Measurements from ENCODE around the gene C1orf35. TPM values are rescaled to one million over a fixed set of nuclear protein-coding genes. Genes with fewer than 3 reads are reported as not detected.
A peak's percentile ranks its signal among the peaks of the same experiment; 100 is the strongest.

Gene C1orf35
- total RNA-seq, 1 donor from 2014 or later = 21.9 TPM

DNA sequence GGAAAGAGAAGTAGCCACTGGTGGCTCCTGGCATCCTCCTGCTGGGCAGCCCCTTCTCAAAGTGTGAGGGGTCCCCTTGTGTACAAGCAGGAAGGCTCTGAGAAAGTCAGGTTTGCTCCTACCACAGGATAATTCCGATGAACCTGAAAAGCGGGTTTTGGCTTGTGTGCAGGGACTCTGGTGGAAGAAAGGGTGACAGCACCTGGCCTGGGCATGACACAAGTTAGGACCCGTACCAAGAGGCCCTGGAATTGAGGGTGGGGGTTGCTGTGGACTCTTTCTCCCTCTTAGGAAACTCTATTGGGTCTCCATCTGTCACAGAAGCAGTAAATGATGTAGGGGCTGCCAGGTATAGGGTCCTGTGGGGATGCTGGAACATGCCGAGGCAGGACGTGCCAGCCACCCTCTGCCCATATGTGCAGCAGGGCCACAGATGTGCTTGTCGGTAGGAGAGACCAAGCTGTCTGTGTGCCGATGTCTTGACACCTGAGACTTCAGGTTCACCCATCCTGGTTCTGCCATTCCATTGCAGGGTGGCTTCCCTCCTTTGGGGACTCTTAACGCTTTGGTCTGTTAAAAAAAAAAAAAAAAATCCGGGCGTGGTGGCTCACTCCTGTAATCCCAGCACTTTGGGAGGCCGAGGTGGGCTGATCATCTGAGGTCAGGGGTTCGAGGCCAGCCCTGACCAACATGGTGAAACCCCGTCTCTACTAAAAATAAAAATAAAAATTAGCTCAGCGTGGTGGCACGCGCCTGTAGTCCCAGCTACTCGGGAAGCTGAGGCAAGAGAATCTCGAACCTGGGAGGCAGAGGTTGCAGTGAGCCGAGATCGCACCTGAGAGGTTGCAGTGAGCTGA lies 9.8 kb downstream of the C1orf35 start:
- no peak for DNase-seq
- peaks cover 18% of the 10 kb centered on the region for H3K36me3 Mint-ChIP-seq (ENCODE audit: unreplicated experiment)

DNA sequence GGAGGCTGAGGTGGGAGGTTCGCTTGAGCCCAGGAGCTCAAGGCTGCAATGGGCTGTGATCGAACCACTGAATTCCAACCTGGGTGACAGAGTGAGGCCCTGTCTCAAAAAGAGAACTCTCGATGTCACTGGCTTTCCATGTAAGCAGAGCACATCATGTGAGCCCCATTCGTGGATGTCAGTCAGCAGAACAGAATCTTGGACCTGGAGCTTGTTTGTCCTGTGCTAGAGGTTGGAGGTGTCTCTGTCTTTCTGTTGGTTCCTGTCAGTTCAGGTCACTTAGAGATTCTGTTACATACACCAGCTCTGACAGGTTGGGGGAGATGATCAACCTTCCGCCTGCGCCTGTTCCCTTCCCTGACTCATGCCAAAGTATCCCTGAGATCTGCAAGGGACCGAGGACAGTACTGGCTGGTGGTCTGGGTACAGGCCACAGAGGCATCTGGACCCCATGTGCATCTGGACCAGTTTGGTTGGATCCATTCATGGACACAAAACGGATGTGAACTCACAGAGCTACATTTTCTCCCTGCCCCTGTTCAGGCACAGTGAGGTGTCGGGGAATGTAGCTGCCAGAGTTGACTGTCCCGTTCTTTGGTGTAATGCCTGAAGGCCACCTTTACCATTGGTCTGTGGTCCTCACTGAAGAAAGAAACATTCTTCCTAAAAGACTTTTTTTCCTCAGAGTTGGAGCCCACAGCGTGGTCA lies 10.6 kb downstream of the C1orf35 start:
- Mint-ChIP-seq H3K4me1 (ENCODE audit: low read depth, unreplicated experiment) (peaks cover 26% of the 10 kb centered on the region), H3K27me3 (ENCODE audit: unreplicated experiment) (peaks cover 4% of the 10 kb centered on the region), H3K36me3 (ENCODE audit: unreplicated experiment) (peaks cover 18% of the 10 kb centered on the region), H3K9me3 (ENCODE audit: unreplicated experiment) (peaks cover 10% of the 10 kb centered on the region), H3K27ac (ENCODE audit: unreplicated experiment) (no peak overlapping the region), H3K4me3 (ENCODE audit: unreplicated experiment) (no peak overlapping the region)
- TF ChIP-seq, protein P1, sequence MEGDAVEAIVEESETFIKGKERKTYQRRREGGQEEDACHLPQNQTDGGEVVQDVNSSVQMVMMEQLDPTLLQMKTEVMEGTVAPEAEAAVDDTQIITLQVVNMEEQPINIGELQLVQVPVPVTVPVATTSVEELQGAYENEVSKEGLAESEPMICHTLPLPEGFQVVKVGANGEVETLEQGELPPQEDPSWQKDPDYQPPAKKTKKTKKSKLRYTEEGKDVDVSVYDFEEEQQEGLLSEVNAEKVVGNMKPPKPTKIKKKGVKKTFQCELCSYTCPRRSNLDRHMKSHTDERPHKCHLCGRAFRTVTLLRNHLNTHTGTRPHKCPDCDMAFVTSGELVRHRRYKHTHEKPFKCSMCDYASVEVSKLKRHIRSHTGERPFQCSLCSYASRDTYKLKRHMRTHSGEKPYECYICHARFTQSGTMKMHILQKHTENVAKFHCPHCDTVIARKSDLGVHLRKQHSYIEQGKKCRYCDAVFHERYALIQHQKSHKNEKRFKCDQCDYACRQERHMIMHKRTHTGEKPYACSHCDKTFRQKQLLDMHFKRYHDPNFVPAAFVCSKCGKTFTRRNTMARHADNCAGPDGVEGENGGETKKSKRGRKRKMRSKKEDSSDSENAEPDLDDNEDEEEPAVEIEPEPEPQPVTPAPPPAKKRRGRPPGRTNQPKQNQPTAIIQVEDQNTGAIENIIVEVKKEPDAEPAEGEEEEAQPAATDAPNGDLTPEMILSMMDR (IDR thresholded peaks at IDR 0.05; ENCODE audit: partially characterized antibody, unreplicated experiment) = no peak
- DNase-seq = no peak

More for the DNA sequence above, 9.8 kb downstream of the C1orf35 start:
- H3K9me3 Mint-ChIP-seq (ENCODE audit: unreplicated experiment) = peaks cover 10% of the 10 kb centered on the region
- peaks cover 4% of the 10 kb centered on the region for H3K27me3 Mint-ChIP-seq (ENCODE audit: unreplicated experiment)
- H3K4me1 Mint-ChIP-seq (ENCODE audit: low read depth, unreplicated experiment) = peaks cover 23% of the 10 kb centered on the region
- H3K4me3 Mint-ChIP-seq (ENCODE audit: unreplicated experiment) = no peak overlapping the region
- no peak overlapping the region for H3K27ac Mint-ChIP-seq (ENCODE audit: unreplicated experiment)
- TF ChIP-seq, protein P1 (IDR thresholded peaks at IDR 0.05; ENCODE audit: partially characterized antibody, unreplicated experiment) = no peak

DNA sequence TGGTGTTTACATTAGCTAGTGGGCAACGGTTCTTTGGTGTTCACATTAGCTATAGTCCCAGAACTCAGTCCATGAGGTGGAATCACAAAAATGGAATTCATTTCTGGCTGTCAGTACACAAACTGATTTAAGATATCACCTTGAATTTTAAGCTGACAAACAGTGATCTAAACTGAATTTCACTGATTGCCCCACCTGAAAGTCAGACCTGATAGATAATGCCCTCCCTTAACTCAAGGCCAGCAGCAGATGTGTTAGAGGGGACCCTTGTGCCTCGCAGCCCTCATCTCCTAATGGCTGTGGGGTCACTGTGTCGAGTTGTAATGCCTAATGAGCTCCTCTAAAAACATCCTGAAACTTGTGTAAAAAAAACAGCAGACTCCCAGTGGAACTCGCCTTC lies 12.0 kb downstream of the C1orf35 start:
- Mint-ChIP-seq H3K4me3 (ENCODE audit: unreplicated experiment) (peak overlapping the region; percentile 23), H3K27ac (ENCODE audit: unreplicated experiment) (peak overlapping the region; percentile 57), H3K9me3 (ENCODE audit: unreplicated experiment) (peaks cover 10% of the 10 kb centered on the region), H3K27me3 (ENCODE audit: unreplicated experiment) (peaks cover 4% of the 10 kb centered on the region), H3K36me3 (ENCODE audit: unreplicated experiment) (peaks cover 18% of the 10 kb centered on the region), H3K4me1 (ENCODE audit: low read depth, unreplicated experiment) (peaks cover 29% of the 10 kb centered on the region)
- no peak for DNase-seq
- TF ChIP-seq, protein P1 (IDR thresholded peaks at IDR 0.05; ENCODE audit: partially characterized antibody, unreplicated experiment) = no peak

DNA sequence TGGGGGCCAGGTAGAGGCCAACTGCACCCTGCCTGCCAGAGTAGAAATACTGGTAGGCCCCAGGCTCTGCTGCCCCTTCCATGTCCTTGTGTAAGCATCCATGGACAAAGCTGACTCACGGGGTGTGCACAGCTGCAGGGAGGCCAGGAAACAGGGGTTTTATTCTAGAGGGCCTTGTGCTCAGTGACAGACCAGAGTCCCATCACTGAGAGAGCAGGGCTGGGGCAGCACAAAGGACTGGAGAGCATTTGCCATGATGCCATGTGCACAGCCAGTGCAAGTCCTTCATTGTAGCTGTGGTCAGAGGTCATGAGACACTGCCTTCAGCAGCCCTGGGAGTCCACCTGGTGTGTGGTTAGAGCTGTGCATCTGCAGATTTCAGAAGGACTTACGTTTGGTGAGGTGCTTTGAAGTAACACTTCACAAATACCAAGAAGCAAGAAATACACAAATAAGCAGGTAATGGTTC lies 12.5 kb downstream of the C1orf35 start:
- H3K27ac Mint-ChIP-seq (ENCODE audit: unreplicated experiment) = peak overlapping the region; percentile 70
- no peak overlapping the region for H3K4me3 Mint-ChIP-seq (ENCODE audit: unreplicated experiment)
- H3K36me3 Mint-ChIP-seq (ENCODE audit: unreplicated experiment) = peaks cover 14% of the 10 kb centered on the region
- H3K4me1 Mint-ChIP-seq (ENCODE audit: low read depth, unreplicated experiment) = peaks cover 31% of the 10 kb centered on the region
- peaks cover 10% of the 10 kb centered on the region for H3K9me3 Mint-ChIP-seq (ENCODE audit: unreplicated experiment)
- peaks cover 4% of the 10 kb centered on the region for H3K27me3 Mint-ChIP-seq (ENCODE audit: unreplicated experiment)
- TF ChIP-seq, protein P1 (IDR thresholded peaks at IDR 0.05; ENCODE audit: partially characterized antibody, unreplicated experiment) = no peak
- DNase-seq = no peak
